Measurements from ENCODE around the gene SMAD1.

The SMAD1 gene

DNA sequence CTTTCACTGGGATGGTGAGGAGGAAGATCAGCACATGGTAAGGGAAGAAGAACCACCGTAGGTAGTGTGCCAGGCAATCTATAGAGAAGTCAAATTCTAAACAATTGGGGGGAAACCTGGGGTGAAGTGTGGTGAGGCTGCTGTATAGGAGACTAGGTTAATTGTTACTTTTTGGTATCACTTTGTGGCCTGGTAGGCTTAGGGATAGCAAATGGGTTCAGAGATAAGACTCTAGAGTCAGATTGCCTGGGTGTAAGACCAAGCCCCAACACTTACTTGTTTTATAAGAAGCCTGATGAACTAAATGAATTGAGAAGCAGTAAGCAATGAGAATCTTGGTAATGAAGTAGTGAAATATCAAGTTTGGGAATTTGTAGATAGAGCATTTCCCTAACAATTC lies 8.7 kb downstream of the SMAD1 start:
- no peak for DNase-seq

DNA sequence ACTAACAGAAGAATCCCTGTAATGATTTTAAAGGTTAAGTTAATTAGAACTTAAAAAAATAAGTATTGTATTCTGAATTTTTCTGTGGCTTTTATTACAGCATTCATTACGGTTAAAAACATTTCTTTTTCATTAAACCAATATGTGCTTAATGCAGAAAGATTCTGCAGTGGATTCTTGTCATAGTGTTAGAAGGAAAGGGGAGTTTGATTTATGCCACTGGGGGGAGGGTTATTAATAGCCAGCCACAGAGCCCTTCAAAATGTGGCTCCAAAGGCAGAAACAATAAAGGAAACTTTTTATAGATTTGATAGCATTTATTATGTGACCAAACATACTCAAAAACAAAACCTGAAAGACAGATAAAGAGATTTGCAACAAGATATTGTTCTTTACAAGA lies 9.1 kb downstream of the SMAD1 start:
- DNase-seq: no peak

DNA sequence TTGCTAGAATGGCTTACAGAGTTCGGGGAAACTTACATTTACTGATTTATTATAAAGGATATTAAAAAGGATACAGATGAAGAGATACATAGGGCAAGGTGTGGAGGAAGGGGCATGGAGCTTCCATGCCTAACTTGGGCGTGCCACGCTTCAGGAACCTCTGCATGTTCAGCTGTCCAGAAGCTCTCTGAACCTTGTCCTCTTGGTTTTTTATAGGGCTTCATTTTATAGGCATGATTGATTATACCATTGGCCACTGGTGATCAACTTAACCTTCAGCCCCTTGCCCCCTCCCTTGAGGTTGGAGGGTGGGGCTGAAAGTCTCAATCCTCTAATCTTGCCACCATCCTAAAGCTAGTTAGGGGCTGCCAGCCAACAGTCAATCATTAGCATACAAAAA lies 10.7 kb downstream of the SMAD1 start:
- DNase-seq: no peak

DNA sequence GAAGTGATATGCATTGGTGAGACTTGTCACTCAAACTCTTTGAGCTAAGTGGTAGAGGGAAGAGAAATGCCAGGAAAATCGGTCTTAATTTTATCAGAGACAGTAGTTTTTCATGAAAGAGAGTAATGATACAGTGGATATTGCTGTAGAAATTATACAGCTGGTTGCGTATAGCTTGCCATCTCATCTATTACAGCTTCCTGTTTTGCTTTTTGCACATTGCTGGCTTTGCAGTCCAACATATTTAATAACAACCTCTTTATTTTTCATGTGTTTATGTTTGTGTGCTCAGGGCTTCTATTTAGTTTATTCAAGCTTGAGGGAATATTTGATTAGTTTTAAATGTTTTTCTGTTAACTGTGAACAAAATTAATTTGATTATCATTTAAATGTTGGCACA lies 11.5 kb downstream of the SMAD1 start:
- DNase-seq: no peak

DNA sequence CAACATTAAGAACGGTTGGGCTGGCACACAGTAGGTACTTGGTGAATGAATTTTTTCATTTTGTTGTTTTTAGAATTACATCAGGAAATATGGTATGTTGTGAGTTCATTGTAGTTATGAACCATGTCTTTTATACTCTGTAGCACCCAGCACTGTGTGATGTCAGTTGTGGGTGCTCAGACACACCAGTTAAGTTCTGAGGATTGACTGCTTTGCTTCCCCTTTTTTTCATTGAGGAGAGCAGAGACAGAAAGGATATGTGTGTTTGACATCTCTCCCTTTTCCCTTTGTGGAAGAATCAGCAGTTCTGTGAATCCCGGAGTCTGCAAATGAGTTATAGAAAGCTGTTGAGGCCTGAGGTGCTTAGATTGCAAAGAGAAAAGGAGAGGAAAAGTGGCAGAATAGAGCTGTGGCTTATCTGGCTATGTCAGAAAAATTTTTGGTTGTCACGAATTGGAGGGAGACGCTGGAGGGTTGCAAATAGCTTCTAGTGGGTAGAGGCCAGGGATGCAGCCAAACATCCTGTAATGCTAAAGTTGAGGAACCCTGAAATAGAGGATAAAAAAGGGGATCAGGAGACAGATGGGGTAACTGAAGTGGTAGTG lies 13.1 kb downstream of the SMAD1 start:
- no peak for DNase-seq

DNA sequence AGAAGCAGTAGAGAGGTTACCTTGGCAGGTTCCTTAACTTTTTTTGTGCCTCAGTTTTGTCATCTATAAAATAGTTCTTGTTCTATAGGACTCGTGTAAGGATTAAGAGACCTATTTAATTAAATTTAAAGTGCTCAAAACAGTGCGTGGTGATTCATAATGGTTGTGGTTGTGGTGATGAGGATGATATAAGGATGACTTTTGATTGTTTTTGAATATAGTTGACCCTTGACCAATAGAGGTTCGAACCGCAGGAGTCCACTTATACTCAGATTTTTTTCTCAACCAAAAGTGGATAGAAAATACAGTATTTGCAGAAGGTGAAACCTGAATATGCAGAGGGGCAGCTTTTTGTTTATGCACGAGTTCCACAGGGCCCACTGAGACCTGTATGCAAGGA lies 14.6 kb downstream of the SMAD1 start:
- DNase-seq: no peak

DNA sequence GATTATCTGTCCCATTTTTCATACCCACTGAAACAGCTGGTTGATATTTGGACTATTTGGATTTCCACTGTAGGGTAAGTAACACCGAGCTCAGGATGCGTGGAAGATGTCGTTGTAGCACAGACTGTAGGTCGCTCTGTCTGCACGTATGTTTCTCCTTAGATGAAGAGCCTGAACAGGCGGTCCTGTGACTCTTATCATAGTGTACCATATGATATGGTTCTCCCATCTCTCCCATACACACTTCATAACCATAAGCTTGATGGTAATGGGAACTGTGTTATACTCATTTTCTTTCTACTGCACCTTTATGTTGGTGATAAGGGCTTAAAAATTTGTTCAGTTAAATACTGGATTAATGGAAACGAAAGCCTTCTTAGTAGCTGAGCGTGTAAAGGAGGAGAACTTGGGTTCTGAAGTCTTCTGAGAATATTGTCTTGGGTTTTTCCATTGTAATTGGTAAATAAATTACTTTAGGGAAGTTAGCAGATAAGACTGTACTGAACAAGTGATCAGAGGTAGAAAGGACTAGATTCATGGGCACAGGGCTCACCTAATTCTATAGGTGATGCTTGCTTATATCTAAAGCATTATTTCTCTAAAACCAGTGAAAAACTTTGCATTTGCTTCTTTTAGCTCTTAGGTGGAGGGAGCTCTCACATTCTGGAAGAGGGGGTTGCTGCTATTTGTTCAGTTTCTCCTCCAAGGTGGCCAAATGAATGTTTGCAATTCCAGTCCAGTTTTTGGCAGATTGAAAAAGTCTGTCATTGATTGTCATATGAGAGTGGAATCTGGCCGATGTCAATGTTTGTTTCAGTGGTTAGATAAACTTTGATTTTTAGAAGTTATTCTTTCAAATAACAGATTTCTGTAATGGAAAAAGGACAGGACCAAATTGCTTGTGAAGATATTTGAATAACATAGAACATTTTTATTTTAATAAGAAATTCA lies 15.8 kb downstream of the SMAD1 start:
- no peak for DNase-seq

DNA sequence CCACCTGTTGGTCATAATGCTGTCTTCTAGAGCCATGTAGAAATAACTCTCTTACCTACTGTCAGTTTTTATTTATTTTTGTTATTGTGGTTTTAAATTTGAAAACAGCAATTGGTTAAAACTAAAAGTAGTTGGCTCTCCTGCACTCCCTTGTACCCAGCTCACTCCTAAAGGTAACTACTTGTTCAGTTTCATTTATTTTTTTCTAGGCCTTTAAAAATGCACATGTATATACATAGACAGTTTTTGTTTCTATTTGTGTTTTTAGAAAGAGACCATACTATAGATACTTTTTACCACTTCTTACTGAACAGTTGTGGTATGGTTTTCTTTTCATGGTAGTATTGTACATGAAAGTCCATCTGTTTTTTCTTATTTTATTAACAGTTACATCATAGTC lies 16.8 kb downstream of the SMAD1 start:
- DNase-seq: no peak

DNA sequence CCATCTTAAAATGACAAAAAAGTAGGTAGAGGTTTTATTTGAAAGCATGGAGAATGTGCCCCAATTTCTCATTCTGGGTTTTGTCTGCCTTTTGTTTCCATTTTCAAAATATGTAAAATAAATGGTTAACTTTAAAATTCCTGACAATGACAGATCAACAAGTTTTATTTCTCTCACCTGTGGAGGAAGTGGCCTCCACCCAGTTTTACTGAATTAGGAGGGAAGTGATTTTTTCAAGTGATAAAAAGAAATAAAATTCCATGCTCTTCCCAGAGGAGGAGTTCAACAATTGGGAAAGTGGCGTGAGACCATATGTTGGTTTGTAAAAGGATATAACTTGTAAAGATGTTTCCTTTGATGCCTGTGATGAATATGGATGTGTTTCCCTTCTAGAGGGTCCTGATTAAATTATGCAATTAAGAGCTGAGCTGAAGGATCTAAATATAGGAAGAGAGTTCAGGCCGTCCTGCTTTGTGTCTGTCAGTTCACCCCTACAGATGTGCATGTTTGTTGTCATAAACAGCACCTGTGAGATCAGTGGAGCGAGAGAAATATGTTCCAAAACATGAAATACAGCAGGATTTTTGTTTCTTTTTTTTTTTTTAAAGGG lies 19.5 kb downstream of the SMAD1 start:
- no peak for DNase-seq

DNA sequence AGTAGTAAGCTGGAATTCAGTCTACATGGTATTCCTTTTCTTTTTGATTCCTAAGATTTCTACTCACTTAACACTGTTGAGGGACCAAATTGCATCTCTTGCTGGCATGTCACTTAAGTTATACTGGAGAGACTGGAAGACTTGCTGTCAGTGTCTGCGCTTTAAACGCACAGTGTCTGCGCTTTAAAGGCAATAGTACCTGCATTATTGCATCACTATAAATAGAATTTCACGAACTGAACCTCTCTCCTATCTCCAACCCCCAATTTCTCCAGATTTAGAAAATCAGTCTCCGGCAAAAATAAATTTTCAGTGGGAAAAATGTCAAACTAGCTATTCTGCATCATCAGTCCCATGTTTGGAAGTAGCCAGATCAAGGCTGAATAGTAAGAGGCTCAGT lies 21.2 kb downstream of the SMAD1 start:
- no peak for DNase-seq

DNA sequence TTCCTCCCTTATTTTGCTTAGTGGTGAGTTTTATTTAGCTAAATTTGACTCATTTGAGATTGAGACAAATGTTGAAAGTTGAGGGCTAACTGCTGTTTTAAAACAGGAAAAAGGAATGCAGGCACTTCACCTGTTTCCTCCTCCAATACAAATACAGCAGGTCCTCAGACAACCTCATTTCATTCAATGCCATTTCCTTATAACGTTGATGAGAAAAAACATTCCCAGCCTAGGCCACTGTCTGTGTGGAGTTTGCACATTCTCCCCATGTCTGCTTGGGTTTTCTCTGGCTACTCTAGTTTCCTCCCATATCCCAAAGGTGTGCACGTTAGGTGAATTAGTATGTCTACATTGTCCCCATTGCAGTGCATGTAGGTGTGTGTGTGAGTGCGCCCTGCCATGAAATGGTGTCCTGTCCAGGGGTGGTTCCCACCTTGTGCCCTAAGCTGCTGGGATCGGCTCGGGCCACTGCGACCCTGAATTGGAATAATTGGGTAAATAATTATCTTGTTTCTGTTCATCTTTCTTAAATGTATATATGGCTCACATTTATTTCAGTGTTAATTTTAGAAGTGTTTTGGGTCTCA lies 21.9 kb downstream of the SMAD1 start:
- DNase-seq: no peak

DNA sequence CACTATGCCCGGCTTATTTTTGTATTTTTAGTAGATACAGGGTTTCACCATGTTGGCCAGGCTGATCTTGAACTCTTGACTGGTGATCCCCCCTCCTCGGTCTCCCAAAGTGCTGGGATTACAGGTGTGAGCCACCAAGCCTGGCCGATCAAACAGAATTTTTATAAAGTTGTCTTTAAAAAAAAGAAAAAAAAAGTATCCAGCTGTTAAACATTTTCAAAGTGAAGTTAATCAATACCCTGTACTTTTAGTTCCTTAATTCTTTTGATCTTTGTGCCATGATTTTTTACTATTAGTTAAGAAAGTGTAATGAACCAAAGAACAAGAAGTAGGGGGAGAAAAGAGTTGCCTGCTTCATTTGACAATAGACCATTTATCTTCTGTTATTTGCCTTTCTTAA lies 24.3 kb downstream of the SMAD1 start:
- no peak for DNase-seq

DNA sequence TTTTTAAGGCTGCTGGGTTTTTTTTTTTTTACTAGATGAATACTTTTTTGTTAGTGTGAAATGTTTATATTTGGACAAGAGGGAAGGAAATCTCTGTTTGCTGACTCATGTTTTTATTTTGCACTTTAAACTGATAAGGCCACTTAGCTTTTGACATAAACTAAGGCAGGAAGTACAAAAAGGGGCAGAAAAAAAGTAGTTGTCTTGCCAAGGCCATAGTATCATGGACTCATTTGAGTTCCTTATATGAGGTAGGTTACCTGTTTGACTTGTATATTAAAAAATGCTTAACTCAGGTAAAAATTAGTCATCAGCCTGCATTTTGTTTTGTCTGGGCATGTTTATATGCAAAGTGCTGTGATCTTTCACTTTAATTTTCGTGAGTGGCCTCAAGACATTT lies 26.0 kb downstream of the SMAD1 start:
- peak; percentile 11 for DNase-seq

DNA sequence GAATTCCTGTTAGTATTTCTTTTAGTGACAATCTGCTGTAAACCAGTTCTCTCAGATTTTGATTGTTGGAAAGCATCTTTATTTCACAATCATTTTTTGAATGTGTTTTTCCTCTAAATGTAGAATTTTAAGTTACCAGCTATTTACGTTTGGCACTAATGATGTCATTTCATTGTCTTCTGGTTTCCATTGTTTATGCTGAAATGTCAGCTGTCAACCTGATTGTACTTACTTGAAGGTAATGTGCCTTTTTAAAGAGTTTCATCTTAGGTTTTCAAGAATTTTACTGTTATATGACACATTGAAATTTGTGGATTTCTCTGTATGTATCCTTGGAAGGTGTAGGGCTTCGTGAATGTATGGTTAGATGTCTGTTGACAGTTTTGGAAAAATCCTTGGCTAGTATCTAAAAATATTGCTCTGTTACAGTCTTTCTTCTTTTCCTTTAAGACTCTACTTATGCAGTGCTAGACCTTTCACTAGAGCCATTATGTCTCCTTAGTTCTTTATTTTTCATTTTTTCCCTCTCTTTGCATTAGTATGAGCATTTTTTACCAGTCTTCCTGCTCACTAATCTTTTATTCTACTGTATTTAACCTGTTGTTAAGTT lies 30.4 kb downstream of the SMAD1 start:
- DNase-seq: no peak

DNA sequence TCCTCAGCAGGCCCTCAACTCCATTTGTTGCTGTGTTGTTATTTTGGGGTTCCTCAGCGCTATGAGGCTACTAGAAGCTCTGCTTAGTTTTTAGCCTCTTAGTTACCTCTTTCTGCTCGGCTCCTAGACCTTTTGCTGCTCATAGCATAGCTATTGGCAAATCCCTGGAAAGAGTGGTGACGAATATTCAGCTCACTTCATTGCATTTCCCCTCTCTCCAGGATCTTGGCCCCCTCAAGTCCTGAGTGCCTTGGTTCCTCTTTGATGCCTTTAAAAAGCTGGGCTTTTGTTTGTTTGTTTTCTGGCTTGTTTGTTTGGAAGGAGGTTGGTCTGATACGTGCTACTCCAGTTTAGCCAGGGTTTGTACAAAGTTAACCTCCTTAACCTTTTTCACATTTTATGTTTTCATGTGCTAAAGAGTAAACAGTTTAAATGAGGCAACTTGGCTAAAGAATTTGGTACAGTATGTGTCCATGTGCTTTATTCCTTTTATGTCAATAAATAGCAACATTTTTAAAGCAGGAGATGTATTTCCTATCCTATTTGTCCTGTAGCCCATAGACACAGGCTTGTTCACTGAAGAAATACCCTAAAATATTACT lies 31.5 kb downstream of the SMAD1 start:
- no peak for DNase-seq

DNA sequence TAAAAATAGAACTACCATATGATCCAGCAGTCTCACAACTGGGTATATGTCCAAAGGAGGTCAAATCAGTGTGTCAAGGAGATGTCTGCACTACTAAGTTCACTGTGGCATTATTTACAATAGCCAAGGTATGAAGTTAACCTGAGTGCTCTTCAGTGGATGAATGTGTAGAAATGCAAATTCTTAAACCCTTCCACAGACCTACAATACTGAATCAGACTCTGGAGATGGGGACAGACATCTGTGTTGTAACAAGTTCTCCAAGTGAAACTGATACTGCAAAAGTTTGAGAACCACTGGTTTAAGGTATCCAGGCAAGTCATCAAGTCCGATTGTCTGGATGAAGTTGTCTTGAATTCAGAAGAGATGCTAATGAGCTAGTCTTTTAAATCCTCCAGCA lies 38.5 kb downstream of the SMAD1 start:
- DNase-seq: no peak

DNA sequence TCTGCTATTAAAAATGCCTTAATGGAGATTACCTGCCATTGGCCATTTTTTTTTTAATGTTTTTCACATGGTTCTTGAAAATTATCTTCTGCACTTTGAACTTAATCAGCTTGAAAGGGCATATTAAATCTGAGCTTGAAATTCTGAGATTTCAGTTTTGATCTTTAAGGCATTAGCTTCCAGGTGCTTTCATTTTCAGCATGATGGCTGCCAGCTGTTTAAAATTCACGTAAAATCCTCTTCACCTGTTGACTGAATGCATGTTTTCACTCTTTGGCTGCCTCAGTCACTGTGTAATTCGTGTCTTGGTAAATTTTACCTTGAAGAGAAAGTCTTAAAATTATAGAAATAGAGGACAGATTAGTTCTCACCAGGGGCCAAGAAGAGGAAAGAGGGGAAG lies 39.6 kb downstream of the SMAD1 start:
- no peak for DNase-seq

DNA sequence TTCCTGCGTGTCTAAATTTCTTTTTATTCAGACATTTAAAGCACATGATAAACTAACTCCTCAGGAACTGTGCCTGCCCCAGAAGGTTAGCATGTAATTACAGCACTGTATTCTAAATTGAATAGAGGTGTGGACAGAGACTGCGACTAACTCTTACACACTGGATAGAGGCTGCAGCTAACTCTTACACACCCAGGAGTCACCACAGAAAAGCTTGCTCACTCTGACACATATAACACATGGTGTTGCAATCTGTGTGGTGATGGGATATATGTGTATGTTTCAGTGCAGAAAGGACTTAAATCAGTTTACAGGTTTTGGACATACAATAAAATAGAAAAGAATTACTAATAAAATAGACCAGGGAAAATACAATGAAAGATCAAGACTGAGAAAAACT lies 41.5 kb downstream of the SMAD1 start:
- no peak for DNase-seq

DNA sequence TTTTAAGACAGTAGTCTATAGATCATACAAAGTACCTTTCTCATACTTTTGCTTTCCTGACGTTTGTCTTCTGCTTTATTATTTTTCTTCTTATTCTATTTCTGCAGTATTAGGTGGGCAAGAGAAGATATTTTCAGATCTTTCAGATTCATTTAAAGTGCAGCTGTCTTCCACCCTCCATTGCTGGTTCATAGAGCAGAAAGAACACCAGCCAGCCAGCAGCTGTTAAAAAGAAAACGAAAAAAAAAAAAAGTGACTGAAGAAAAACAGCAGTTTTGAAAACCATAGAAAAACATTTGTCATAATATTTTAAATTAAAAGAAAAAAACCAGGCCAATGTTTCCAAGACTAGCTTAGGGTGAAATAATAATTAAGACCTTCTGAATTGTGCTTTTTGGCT lies 42.9 kb downstream of the SMAD1 start:
- no peak for DNase-seq

DNA sequence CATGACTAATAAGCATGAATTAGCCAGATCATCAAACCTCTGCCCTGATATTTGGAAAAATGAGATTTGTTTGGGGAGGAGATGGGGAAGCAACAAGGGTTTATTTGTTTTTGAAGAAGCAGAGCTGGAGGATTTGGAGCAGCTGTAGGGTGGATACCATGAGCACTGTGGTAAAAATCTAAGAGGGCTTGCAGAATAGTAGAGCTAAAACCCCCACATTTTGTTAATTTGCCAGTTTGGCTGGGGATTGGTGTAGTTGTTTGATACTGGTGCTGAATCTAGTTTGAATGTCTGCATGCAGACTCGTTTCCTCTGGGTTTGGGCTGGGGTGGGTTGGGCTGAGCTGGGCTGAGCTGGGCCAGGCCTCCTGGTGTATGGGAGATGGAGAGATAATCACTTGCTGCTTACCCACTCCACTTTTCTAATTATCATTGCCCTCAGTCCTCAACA lies 43.7 kb downstream of the SMAD1 start:
- no peak for DNase-seq

DNA sequence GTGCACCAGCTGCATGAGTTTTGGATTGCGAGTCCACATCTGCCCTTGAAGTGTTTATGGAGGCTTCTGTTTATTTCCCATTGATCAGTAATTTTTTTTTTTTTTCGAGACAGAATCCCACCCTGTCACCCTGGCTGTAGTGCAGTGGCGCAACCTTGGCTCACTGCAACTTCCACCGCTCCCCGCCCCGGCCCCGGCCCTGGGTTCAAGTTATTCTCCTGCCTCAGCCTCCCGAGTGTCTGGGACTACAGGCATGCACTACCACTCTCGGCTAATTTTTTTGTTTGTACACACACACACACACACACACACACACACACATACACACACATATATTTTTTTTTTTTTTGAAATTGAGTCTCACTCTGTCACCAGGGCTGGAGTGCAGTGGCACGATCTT lies 46.1 kb downstream of the SMAD1 start:
- no peak for DNase-seq

DNA sequence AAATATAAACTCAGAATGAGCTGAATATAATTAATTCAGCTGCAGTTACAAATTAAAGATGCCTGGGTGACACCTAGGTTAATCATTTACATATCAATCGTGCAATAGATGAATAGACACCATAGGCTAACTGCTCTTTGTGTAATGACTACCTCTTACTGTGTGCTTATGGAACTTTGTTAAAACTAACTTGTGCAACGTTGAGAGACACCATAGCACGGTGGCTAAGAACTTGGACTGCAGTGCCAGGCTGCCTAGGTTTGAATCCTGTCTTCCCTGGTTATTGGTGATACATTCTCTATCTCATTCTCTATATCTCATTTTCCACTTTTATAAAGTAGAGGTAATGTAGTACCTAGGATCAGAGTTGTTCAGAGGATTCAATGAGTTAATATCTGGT lies 46.9 kb downstream of the SMAD1 start:
- no peak for DNase-seq

DNA sequence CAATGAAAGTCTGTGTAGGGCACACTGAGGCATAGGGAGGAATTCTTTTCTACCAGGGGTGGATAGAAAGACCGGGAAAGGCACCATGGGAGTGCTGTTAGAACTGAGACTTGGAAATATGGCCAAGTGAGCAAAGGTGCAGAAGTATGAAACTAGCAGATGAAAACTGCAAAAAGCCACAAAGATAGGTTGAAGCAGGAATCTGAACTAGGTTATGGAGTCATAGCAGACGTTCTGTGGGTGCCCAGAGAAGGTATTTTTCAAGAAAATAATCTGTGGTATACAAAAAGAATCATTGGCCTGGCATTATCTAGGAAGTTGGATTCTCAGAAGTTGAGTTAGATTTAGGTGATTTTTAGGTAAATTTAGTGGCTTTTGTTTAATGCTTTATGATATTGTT lies 48.5 kb downstream of the SMAD1 start:
- peak; percentile 5 for DNase-seq

All from RPMI8226 (cell line).